Adipocyte (in vitro differentiated cells): ENCODE measurements around the gene B4GALT3.

Source experiments
- DNase-seq: peaks from one replicate; pipeline ENCODE4 v3.0.0-alpha.2; 2015; ENCODE audit warnings: low read depth
- H3K27me3 ChIP-seq: replicated peaks from 2 replicates; pipeline ENCODE4 v1.7.0; 2013; ENCODE audit warnings: mild to moderate bottlenecking, low read length, moderate library complexity; ENCODE audit not compliant: control insufficient read depth, insufficient read depth
- H3K36me3 ChIP-seq: 2 replicates; pipeline ENCODE4 v1.7.0; 2013; ENCODE audit warnings: low read length, mild to moderate bottlenecking, moderate library complexity; ENCODE audit not compliant: control insufficient read depth, insufficient read depth, severe bottlenecking
- H3K4me1 ChIP-seq: 2 replicates; pipeline ENCODE4 v1.7.0; 2013; ENCODE audit warnings: mild to moderate bottlenecking, low read length, moderate library complexity; ENCODE audit not compliant: control insufficient read depth, insufficient read depth
- H3K4me3 ChIP-seq: 2 replicates; pipeline ENCODE4 v1.7.0; 2013; ENCODE audit warnings: mild to moderate bottlenecking, low read length, moderate library complexity
- H3K9ac ChIP-seq: 2 replicates; pipeline ENCODE4 v1.7.0; 2013; ENCODE audit warnings: mild to moderate bottlenecking, low read length, moderate library complexity
- H3K9me3 ChIP-seq: 2 replicates; pipeline ENCODE4 v1.7.0; 2013; ENCODE audit warnings: mild to moderate bottlenecking, low read length, moderate library complexity; ENCODE audit not compliant: control insufficient read depth

The B4GALT3 gene

GRCh38 chr1:161159087-161159912 lies 18.0 kb downstream of the B4GALT3 start, which contains the start of gene USP21:
TSS of gene USP21 (plus strand) at chr1:161159500. CDS start at chr1:161160641, 1,141 bp downstream.
- peaks cover 18% of the 10 kb centered on the region for H3K4me1 ChIP-seq
- H3K27me3 ChIP-seq = no peaks in the 10 kb centered on the region
- H3K9ac ChIP-seq = peak within 1 kb of the TSS; percentile 90
- peaks cover 37% of the 10 kb centered on the region for H3K36me3 ChIP-seq
- H3K9me3 ChIP-seq = no peaks in the 10 kb centered on the region
- DNase-seq = peak; percentile 98
- H3K4me3 ChIP-seq = peak within 1 kb of the TSS; percentile 90

GRCh38 chr1:161158316-161159010 lies 18.8 kb downstream of the B4GALT3 start:
- no peaks in the 10 kb centered on the region for H3K27me3 ChIP-seq
- H3K36me3 ChIP-seq = peaks cover 35% of the 10 kb centered on the region
- H3K4me3 ChIP-seq = peak overlapping the region; percentile 90
- no peaks in the 10 kb centered on the region for H3K9me3 ChIP-seq
- peak overlapping the region; percentile 90 for H3K9ac ChIP-seq
- peaks cover 18% of the 10 kb centered on the region for H3K4me1 ChIP-seq
- DNase-seq = no peak

GRCh38 chr1:161157867-161158266 lies 19.4 kb downstream of the B4GALT3 start:
- H3K9me3 ChIP-seq = no peaks in the 10 kb centered on the region
- DNase-seq = no peak
- no peak overlapping the region for H3K9ac ChIP-seq
- peaks cover 22% of the 10 kb centered on the region for H3K4me1 ChIP-seq
- no peaks in the 10 kb centered on the region for H3K27me3 ChIP-seq
- peaks cover 29% of the 10 kb centered on the region for H3K36me3 ChIP-seq
- no peak overlapping the region for H3K4me3 ChIP-seq

GRCh38 chr1:161153682-161154337 lies 23.5 kb downstream of the B4GALT3 start, which contains the start of gene UFC1:
TSS of gene UFC1 (plus strand) at chr1:161153978. CDS start at chr1:161153998, 20 bp downstream.
- DNase-seq = peak; percentile 92
- Histone ChIP-seq H3K4me3 (peak within 1 kb of the TSS; percentile 98), H3K9ac (peak within 1 kb of the TSS; percentile 98), H3K27me3 (no peaks in the 10 kb centered on the region), H3K9me3 (no peaks in the 10 kb centered on the region), H3K4me1 (peaks cover 8% of the 10 kb centered on the region), H3K36me3 (peaks cover 18% of the 10 kb centered on the region)

GRCh38 chr1:161153176-161153575 lies 24.1 kb downstream of the B4GALT3 start:
- Histone ChIP-seq H3K4me3 (peak overlapping the region; percentile 98), H3K9ac (peak overlapping the region; percentile 98), H3K9me3 (no peaks in the 10 kb centered on the region), H3K27me3 (no peaks in the 10 kb centered on the region), H3K4me1 (peaks cover 4% of the 10 kb centered on the region), H3K36me3 (peaks cover 12% of the 10 kb centered on the region)
- DNase-seq = no peak

- Histone ChIP-seq H3K9me3 (no peaks in the 10 kb centered on the region), H3K36me3 (no peaks in the 10 kb centered on the region), H3K4me3 (no peak overlapping the region), H3K4me1 (no peaks in the 10 kb centered on the region), H3K9ac (no peak overlapping the region), H3K27me3 (no peaks in the 10 kb centered on the region)
- no peak for DNase-seq
Measured at GRCh38 chr1:161145832-161146231, 31.5 kb downstream of the B4GALT3 start.

- H3K9ac ChIP-seq = no peak overlapping the region
- no peaks in the 10 kb centered on the region for H3K36me3 ChIP-seq
- DNase-seq = no peak
- no peaks in the 10 kb centered on the region for H3K9me3 ChIP-seq
- no peaks in the 10 kb centered on the region for H3K27me3 ChIP-seq
- H3K4me1 ChIP-seq = peaks cover 12% of the 10 kb centered on the region
- no peak overlapping the region for H3K4me3 ChIP-seq
Measured at GRCh38 chr1:161140755-161141400, 36.4 kb downstream of the B4GALT3 start.

- no peaks in the 10 kb centered on the region for H3K9me3 ChIP-seq
- peak; percentile 79 for DNase-seq
- no peak overlapping the region for H3K4me3 ChIP-seq
- peaks cover 12% of the 10 kb centered on the region for H3K4me1 ChIP-seq
- H3K9ac ChIP-seq = no peak overlapping the region
- no peaks in the 10 kb centered on the region for H3K36me3 ChIP-seq
- H3K27me3 ChIP-seq = no peaks in the 10 kb centered on the region
Measured at GRCh38 chr1:161139766-161140165, 37.5 kb downstream of the B4GALT3 start.

GRCh38 chr1:161138431-161138830 lies 38.9 kb downstream of the B4GALT3 start:
- H3K9me3 ChIP-seq = no peaks in the 10 kb centered on the region
- no peaks in the 10 kb centered on the region for H3K27me3 ChIP-seq
- H3K4me3 ChIP-seq = no peak overlapping the region
- peak overlapping the region; percentile 20 for H3K9ac ChIP-seq
- DNase-seq = no peak
- H3K4me1 ChIP-seq = peaks cover 18% of the 10 kb centered on the region
- no peaks in the 10 kb centered on the region for H3K36me3 ChIP-seq

- Histone ChIP-seq H3K36me3 (no peaks in the 10 kb centered on the region), H3K9me3 (no peaks in the 10 kb centered on the region), H3K4me1 (peaks cover 19% of the 10 kb centered on the region), H3K9ac (peak overlapping the region; percentile 20), H3K4me3 (no peak overlapping the region), H3K27me3 (no peaks in the 10 kb centered on the region)
- DNase-seq = no peak
Measured at GRCh38 chr1:161137881-161138280, 39.4 kb downstream of the B4GALT3 start.
